Erythroblast (primary cell): ENCODE data around the gene IL1A.

ENCODE experiments used
- GATA1 ChIP-seq: IDR thresholded peaks from 2 replicates; pipeline ENCODE4 v1.6.1; 2011; ENCODE audit warnings: low read depth, mild to moderate bottlenecking, control low read depth, low read length, moderate library complexity
- POLR2A ChIP-seq: IDR thresholded peaks from 2 replicates; pipeline ENCODE4 v1.6.1; 2011; ENCODE audit warnings: mild to moderate bottlenecking, low read length

GRCh38 chr2:112821682-112822081 is 37.4 kb upstream of the IL1A start:
- TF ChIP-seq POLR2A (no peak), GATA1 (no peak)
